K562 (cell line): ENCODE results near the gene ANK3. TPM values are rescaled to one million over a fixed set of nuclear protein-coding genes. Genes with fewer than 3 reads are reported as not detected.

Source experiments
- ATAC-seq: fragments of 200-7000 bp; cut with Tn5 transposase; 3 replicates; pipeline ENCODE4 v1.9.1; 2020; ENCODE audit warnings: moderate library complexity
- BruUV-seq: library from RNA; stranded (reverse); fragments of 400-500 nt; replicated peaks from 2 replicates; lab custom pipeline; 2021; lab: Mats Ljungman, UMichigan
- CTCF ChIA-PET: fragments of 300-600 bp; formaldehyde crosslinking; extraction: SDS; loops from one replicate; lab custom pipeline; 2021; ENCODE audit warnings: low intra/inter-chr PET ratio; lab: Yijun Ruan, JAX
- POLR2A ChIA-PET: fragments of 300-600, 350-650 bp; sonication (Branson Sonifier 250); formaldehyde crosslinking; extraction: SDS; loops from one replicate; lab custom pipeline; 2021; ENCODE audit warnings: antibody characterized with exemption, inconsistent platforms; lab: Yijun Ruan, JAX
- DNase-seq, 4 experiments: peaks; one replicate each; pipeline versions ENCODE4 v3.0.0 to v3.0.0-alpha.2; 2011 to 2018; ENCODE audit warnings: low spot score in 3 of 4, mixed read lengths in 3 of 4; ENCODE audit errors: extremely low read depth in 1 of 4
- FAIRE-seq: peaks from 2 replicates; lab custom pipeline; 2011; peaks lifted over from hg19 to GRCh38; lab: Jason Lieb, UNC
- H2AFZ ChIP-seq: 2 replicates; pipeline ENCODE4 v1.6.0; 2011; ENCODE audit warnings: low read depth, low read length, control low read depth, inconsistent platforms
- H3K27ac ChIP-seq: fragments of 200-600 bp; 3 replicates; pipeline ENCODE4 v1.8.0; 2011; ENCODE audit warnings: low read depth, mild to moderate bottlenecking, control low read depth, inconsistent platforms, low read length, moderate library complexity, mixed read lengths; ENCODE audit errors: extremely low read depth
- H3K27me3 ChIP-seq, 2 experiments: fragments of 300-600 bp in 1 of 2; 2 replicates in 1 of 2; 3 replicates in 1 of 2; pipeline versions ENCODE4 v1.6.0 to v1.8.0; 2011; ENCODE audit warnings: inconsistent platforms in 2 of 2, low read length in 2 of 2, mild to moderate bottlenecking in 1 of 2, mixed read lengths in 1 of 2, moderate library complexity in 1 of 2; ENCODE audit not compliant: control insufficient read depth in 2 of 2, insufficient read depth in 2 of 2
- H3K36me3 ChIP-seq: fragments of 300-600 bp; 3 replicates; pipeline ENCODE4 v1.8.0; 2011; ENCODE audit warnings: mild to moderate bottlenecking, low read length, inconsistent platforms; ENCODE audit not compliant: control insufficient read depth, insufficient read depth
- H3K4me1 ChIP-seq, 2 experiments: fragments of 200-600 bp in 1 of 2; replicated peaks in 1 of 2; 2 replicates in 1 of 2; 3 replicates in 1 of 2; pipeline versions ENCODE4 v1.5.1 to v1.8.0; 2011; ENCODE audit warnings: inconsistent platforms in 2 of 2, low read length in 2 of 2, mild to moderate bottlenecking in 1 of 2, mixed read lengths in 1 of 2, moderate library complexity in 1 of 2; ENCODE audit not compliant: control insufficient read depth in 2 of 2, insufficient read depth in 2 of 2
- H3K4me2 ChIP-seq: 2 replicates; pipeline ENCODE4 v1.6.1; 2011; ENCODE audit warnings: low read length, control low read depth, inconsistent platforms, mixed read lengths; ENCODE audit not compliant: insufficient read depth
- H3K4me3 ChIP-seq: fragments of 200-600 bp; sonication (generic), shearing (Covaris generic); 2 replicates; pipeline ENCODE4 v1.5.1; 2016; ENCODE audit warnings: control low read depth, inconsistent platforms
- H3K79me2 ChIP-seq: fragments of 200-600 bp; 3 replicates; pipeline ENCODE4 v1.8.0; 2011; ENCODE audit warnings: low read length, inconsistent platforms; ENCODE audit not compliant: control insufficient read depth, insufficient read depth
- H3K9ac ChIP-seq, 2 experiments: 2 replicates each; pipeline versions ENCODE4 v1.6.0 to v1.6.1; 2011; ENCODE audit warnings: low read depth in 2 of 2, low read length in 2 of 2, control low read depth in 1 of 2, inconsistent platforms in 1 of 2, mild to moderate bottlenecking in 1 of 2, mixed read lengths in 1 of 2; ENCODE audit not compliant: insufficient read depth in 1 of 2
- H3K9me1 ChIP-seq: one replicate; pipeline ENCODE4 v1.6.0; 2011; ENCODE audit warnings: inconsistent platforms, mild to moderate bottlenecking, low read length, moderate library complexity; ENCODE audit not compliant: control insufficient read depth, insufficient read depth
- H3K9me3 ChIP-seq: replicated peaks from 2 replicates; pipeline ENCODE4 v1.5.1; 2011; ENCODE audit warnings: low read depth, low read length, inconsistent platforms; ENCODE audit not compliant: control insufficient read depth, insufficient read depth
- H4K20me1 ChIP-seq: replicated peaks from 2 replicates; pipeline ENCODE4 v1.6.1; 2011; ENCODE audit warnings: low read length, inconsistent platforms, mixed read lengths; ENCODE audit not compliant: control insufficient read depth, insufficient read depth
- BMI1 ChIP-seq: fragments of 150-350 bp; IDR thresholded peaks from 2 replicates; pipeline ENCODE4 v1.6.1; 2014; ENCODE audit warnings: low read length
- C11orf30 ChIP-seq: fragments of 450-650 bp; IDR thresholded peaks from 2 replicates; pipeline ENCODE4 v1.6.1; 2016; ENCODE audit warnings: low read depth, mild to moderate bottlenecking
- GABPA ChIP-seq: fragments of 200-800 bp; sonication (Bioruptor generic); conservative IDR thresholded peaks from 2 replicates; pipeline ENCODE4 v1.6.1; 2016; ENCODE audit warnings: low read depth, missing genetic modification characterization, missing compliant biosample characterization
- KDM1A ChIP-seq, 2 experiments: fragments of 450-650 bp; IDR thresholded peaks; 2 replicates each; pipeline ENCODE4 v1.6.1; 2016; ENCODE audit warnings: mild to moderate bottlenecking in 2 of 2
- MAFG ChIP-seq: fragments of 450-650 bp; conservative IDR thresholded peaks from 2 replicates; pipeline ENCODE4 v1.6.1; 2016; ENCODE audit warnings: missing genetic modification characterization, missing compliant biosample characterization
- MGA ChIP-seq: fragments of 450-650 bp; IDR thresholded peaks from 2 replicates; pipeline ENCODE4 v1.6.1; 2016; ENCODE audit warnings: mild to moderate bottlenecking, moderate library complexity
- RFX1 ChIP-seq: fragments of 450-650 bp; IDR thresholded peaks from 2 replicates; pipeline ENCODE4 v1.6.1; 2016; ENCODE audit warnings: mild to moderate bottlenecking, moderate library complexity
- ZBTB1 ChIP-seq: sonication (generic); formaldehyde crosslinking; IDR thresholded peaks from 2 replicates; pipeline ENCODE4 v1.8.1; 2023; ENCODE audit warnings: missing genetic modification reagents, low read depth, mild to moderate bottlenecking, borderline replicate concordance
- ZNF133 ChIP-seq: fragments of 250-450 bp; sonication (Bioruptor Pico); IDR thresholded peaks from 2 replicates; pipeline ENCODE4 v1.4.0; 2020; ENCODE audit warnings: mild to moderate bottlenecking
- ZNF408 ChIP-seq: fragments of 250-450 bp; sonication (Bioruptor Pico); IDR thresholded peaks from 2 replicates; pipeline ENCODE4 v1.4.0; 2020; ENCODE audit warnings: low read depth, mild to moderate bottlenecking, moderate library complexity
- WGBS: fragments of 100-300 bp; shearing (Covaris generic); methylation state at CpG from one replicate; pipeline ENCODE4 v1.1.6; 2016; ENCODE audit warnings: low coverage, mixed read lengths; ENCODE audit not compliant: insufficient coverage; ENCODE audit errors: missing lambda C conversion rate; 5-methylcytosine and 5-hydroxymethylcytosine counted together
- in situ Hi-C: fragments of 300-500 bp; cut with MboI; formaldehyde crosslinking; loops from 4 replicates; pipeline ENCODE4 v1.15.0; 2018; ENCODE audit warnings: inconsistent platforms, mixed read lengths
- intact Hi-C: fragments of 100-400 bp; cut with micrococcal nuclease; formaldehyde crosslinking; loops from 2 replicates; pipeline ENCODE4 v1.14.2; 2022
- polyA plus RNA-seq, 8 experiments: library from polyadenylated mRNA; depleted of rRNA in 4 of 8; stranded (reverse) in 5 of 8; unstranded in 3 of 8; fragments of >200 nt; fragmentation: Nextera tagmentation in 2 of 8; fragmentation: Illumina TruSeq in 1 of 8; extraction: Ambion mirVana in 2 of 8; extraction: Trizol in 1 of 8; gene quantifications; 2 replicates each; pipeline versions ENCODE4 v1.2.1 to v1.2.3, GENCODE V29; 2011 to 2014; ENCODE audit warnings: inconsistent platforms in 1 of 8, missing spikeins in 1 of 8
- total RNA-seq, 7 experiments: library from RNA; depleted of rRNA in 6 of 7; stranded (reverse); fragments of >200 nt in 6 of 7; fragmentation: Illumina TruSeq in 2 of 7; extraction: Trizol in 2 of 7; gene quantifications; 2 replicates each; pipeline versions ENCODE4 v1.2.1 to v1.2.3, GENCODE V29; 2011 to 2021; ENCODE audit warnings: low replicate concordance in 1 of 7
- TF ChIP-seq, protein P1 (sequence below): fragments of 250-450 bp; sonication (Bioruptor Pico); IDR thresholded peaks from 2 replicates; pipeline ENCODE4 v1.4.0; 2020; ENCODE audit warnings: mild to moderate bottlenecking

Gene ANK3
- total and polyA plus RNA-seq, 9 of the 15 experiments (the other 6 are each of a cell fraction or from before 2014, with no cell fraction given): 10.0 to 32.3 (median 17.9) TPM

GRCh38 chr10:60123172-60123571 is 266.5 kb downstream of the ANK3 start:
- 11% methylated on average over 3 of the region's 3 CpGs for WGBS
- FAIRE-seq: no peak
- Histone ChIP-seq H3K27me3 (no peaks in the 10 kb centered on the region), H3K9ac (no peak overlapping the region), H3K9me1 (no peaks in the 10 kb centered on the region)
- POLR2A ChIA-PET: interaction anchor here (1.4 kb wide), 1 partner anchor 116 kb away, joined by 3 read pairs; no protein-coding TSS in a partner anchor
- TF ChIP-seq BMI1: no peak
- no peak for TF ChIP-seq C11orf30
- no peak for TF ChIP-seq KDM1A (IDR thresholded peaks at IDR 0.05)
- no peak for TF ChIP-seq GABPA (tag)
- TF ChIP-seq, protein P1, sequence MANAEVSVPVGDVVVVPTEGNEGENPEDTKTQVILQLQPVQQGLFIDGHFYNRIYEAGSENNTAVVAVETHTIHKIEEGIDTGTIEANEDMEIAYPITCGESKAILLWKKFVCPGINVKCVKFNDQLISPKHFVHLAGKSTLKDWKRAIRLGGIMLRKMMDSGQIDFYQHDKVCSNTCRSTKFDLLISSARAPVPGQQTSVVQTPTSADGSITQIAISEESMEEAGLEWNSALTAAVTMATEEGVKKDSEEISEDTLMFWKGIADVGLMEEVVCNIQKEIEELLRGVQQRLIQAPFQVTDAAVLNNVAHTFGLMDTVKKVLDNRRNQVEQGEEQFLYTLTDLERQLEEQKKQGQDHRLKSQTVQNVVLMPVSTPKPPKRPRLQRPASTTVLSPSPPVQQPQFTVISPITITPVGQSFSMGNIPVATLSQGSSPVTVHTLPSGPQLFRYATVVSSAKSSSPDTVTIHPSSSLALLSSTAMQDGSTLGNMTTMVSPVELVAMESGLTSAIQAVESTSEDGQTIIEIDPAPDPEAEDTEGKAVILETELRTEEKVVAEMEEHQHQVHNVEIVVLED (CRISPR knock-in tag): no peak
- TF ChIP-seq MAFG (tag): no peak
- TF ChIP-seq MGA: no peak
- no peak for TF ChIP-seq ZBTB1
- no peak for TF ChIP-seq ZNF133 (CRISPR knock-in tag)
- TF ChIP-seq RFX1: no peak
- TF ChIP-seq ZNF408 (CRISPR knock-in tag): no peak
- TF ChIP-seq, all 486 proteins: peak for 0
- no peak overlapping the region for H3K4me3 ChIP-seq
- H3K4me1 ChIP-seq: 0 out of 5 replicates have a peak, but pooled peaks cover 0 to 8% of the 10 kb centered on the region in 2 experiments
- H3K79me2 ChIP-seq: no peaks in the 10 kb centered on the region
- H3K27ac ChIP-seq: no peak overlapping the region
- CTCF ChIA-PET: no interaction called here
- no peaks in the 10 kb centered on the region for H3K9me3 ChIP-seq
- intact Hi-C loops: no loop called here
- DNase-seq (no peak), ATAC-seq (no peak)
- H4K20me1 ChIP-seq: no peaks in the 10 kb centered on the region
- in situ Hi-C loops: no loop called here
- BruUV-seq: no TSS peak
- no peak overlapping the region for H3K4me2 ChIP-seq
- no peak overlapping the region for H2AFZ ChIP-seq
- no peaks in the 10 kb centered on the region for H3K36me3 ChIP-seq
